Activated CD4-positive, alpha-beta memory T cell treated with anti-CD3 and anti-CD28 coated beads for 36 hours (primary cell): ENCODE data around the gene SNCAIP. TPM values are rescaled to one million over a fixed set of nuclear protein-coding genes. Genes with fewer than 3 reads are reported as not detected.

Experiments
- CTCF ChIA-PET: fragments of 350-600 bp; sonication (Branson Sonifier 250); formaldehyde crosslinking; loops from one replicate; lab custom pipeline; 2021; ENCODE audit warnings: antibody characterized with exemption, inconsistent platforms; lab: Charles Lee
- POLR2A ChIA-PET: fragments of 350-600 bp; sonication (Branson Sonifier 250); formaldehyde crosslinking; loops from one replicate; lab custom pipeline; 2021; ENCODE audit warnings: antibody characterized with exemption; lab: Charles Lee
- DNase-seq: peaks from one replicate; pipeline ENCODE4 v3.0.0-alpha.2; 2020
- H3K27ac Mint-ChIP-seq: one replicate; pipeline ENCODE4 v1.8.0; 2021; ENCODE audit warnings: mixed read lengths
- H3K27me3 Mint-ChIP-seq: one replicate; pipeline ENCODE4 v1.8.0; 2021; ENCODE audit warnings: mixed read lengths
- H3K36me3 Mint-ChIP-seq: one replicate; pipeline ENCODE4 v1.8.0; 2021; ENCODE audit warnings: mixed read lengths
- H3K4me1 Mint-ChIP-seq: one replicate; pipeline ENCODE4 v1.8.0; 2021; ENCODE audit warnings: low read depth, mixed read lengths
- H3K4me3 Mint-ChIP-seq: one replicate; pipeline ENCODE4 v1.8.0; 2021; ENCODE audit warnings: mild to moderate bottlenecking, mixed read lengths
- H3K9me3 Mint-ChIP-seq: one replicate; pipeline ENCODE4 v1.8.0; 2021; ENCODE audit warnings: mixed read lengths
- intact Hi-C: fragments of 100-400 bp; cut with micrococcal nuclease; formaldehyde crosslinking; loops from one replicate; pipeline ENCODE4 v1.15.1; 2023
- total RNA-seq, 2 experiments: library from RNA; stranded (reverse); gene quantifications; one replicate each; pipeline ENCODE4 v1.2.3, GENCODE V29; 2021

The SNCAIP gene
- total RNA-seq, 2 experiments from 2014 or later: not detected

DNA sequence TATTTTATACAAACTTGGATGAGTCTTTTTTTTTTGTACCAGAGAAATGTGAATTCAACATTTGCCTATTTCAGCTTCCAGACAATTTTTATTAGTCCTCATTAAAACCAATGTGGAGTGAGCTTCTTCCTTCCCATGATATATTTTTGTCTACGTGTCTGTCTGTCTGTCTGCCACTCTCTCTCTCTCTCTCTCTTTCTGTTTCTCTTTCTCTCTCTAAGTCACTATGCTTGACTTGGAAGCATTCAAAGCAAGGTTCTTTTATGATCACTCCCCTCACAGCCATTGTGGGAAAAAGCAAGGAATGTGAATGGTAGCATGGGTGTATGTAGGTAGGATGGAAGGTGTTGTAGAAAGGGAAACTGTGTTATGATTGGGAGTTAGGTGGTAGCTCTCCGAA lies 80.2 kb downstream of the SNCAIP start:
- intact Hi-C loops: no loop called here
- Mint-ChIP-seq H3K27ac (no peak overlapping the region), H3K4me1 (no peaks in the 10 kb centered on the region), H3K4me3 (no peak overlapping the region), H3K27me3 (no peaks in the 10 kb centered on the region), H3K36me3 (no peaks in the 10 kb centered on the region), H3K9me3 (no peaks in the 10 kb centered on the region)
- ChIA-PET POLR2A (no interaction called here), CTCF (no interaction called here)
- DNase-seq: no peak

DNA sequence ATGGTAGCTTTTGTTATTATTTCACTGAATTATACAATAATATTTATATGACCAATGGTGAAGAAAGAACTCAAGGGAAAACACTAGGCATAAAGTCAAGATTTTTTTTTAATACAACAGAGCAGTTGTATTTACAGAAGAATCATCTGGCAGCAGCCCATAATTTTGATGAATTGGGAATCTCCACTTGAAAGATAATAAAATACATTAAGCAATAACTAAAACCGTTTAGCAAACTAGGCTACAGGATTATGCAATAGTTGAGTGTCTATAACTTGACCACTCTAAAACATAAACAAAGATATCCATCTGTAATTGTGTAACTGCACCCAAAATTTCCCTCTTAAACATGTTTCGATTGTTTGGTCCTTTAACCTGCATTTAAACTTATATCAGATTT lies 80.8 kb downstream of the SNCAIP start:
- intact Hi-C loops: no loop called here
- POLR2A ChIA-PET: no interaction called here
- Mint-ChIP-seq H3K27me3 (no peaks in the 10 kb centered on the region), H3K36me3 (no peaks in the 10 kb centered on the region), H3K4me3 (no peak overlapping the region), H3K27ac (no peak overlapping the region), H3K4me1 (no peaks in the 10 kb centered on the region), H3K9me3 (no peaks in the 10 kb centered on the region)
- CTCF ChIA-PET: no interaction called here
- DNase-seq: no peak

DNA sequence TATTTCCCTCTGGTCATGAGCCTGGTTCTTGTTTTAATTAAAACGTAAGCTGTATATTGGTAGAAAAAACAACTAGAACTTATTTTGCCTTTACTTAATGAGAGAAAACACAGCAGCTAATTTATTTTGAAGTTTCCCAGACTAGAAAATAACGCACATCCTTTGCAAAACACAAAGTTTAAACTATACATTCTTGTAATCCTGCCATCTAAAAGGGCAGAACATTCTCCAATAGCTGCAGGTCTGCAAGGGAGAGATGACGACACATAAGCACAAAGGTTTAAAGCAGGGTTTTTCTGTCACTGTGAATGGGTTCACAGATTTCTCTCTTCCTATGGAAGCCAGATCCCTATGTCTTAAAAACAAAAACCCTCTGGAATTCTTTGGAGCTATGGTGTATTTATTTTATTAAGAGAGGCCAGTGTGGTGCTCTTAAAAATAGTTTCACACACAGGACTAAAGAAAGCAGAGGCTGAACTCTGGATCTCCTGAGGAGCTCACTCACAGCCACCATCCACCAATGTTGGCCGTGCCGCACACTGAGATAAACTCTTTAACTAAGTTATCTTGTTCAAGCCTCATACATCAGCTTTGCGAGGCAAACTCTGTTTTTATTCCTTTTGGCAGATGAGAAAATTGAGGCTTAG lies 82.4 kb downstream of the SNCAIP start:
- Mint-ChIP-seq H3K27ac (no peak overlapping the region), H3K9me3 (no peaks in the 10 kb centered on the region), H3K36me3 (no peaks in the 10 kb centered on the region), H3K4me1 (no peaks in the 10 kb centered on the region), H3K4me3 (no peak overlapping the region), H3K27me3 (no peaks in the 10 kb centered on the region)
- intact Hi-C loops: no loop called here
- DNase-seq: no peak
- ChIA-PET POLR2A (interaction anchor here (0.6 kb wide), 1 partner anchor 108 kb away, joined by 3 read pairs; no protein-coding TSS in a partner anchor), CTCF (interaction anchor here (1.2 kb wide), 1 partner anchor 11 kb away, joined by 3 read pairs; no protein-coding TSS in a partner anchor)

DNA sequence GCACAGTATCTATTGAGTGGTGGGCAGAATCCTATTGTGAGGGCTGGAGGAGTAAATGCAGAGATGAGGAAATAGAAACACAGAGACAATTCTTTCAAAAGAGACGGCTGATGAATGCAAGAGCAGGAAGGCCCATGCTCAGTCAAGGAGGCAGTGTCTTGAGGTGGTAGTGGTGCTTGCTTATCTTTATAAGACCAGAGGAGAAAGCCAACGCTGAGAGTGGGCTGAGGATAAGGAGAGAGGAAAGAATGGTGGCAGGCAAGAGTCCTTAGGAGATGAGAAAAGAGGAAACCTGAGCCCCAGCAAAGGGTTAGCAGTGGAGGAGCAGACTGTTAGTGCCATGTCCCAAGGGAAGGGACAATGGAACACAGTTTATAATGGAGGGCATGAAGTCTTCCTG lies 86.0 kb downstream of the SNCAIP start:
- Mint-ChIP-seq H3K36me3 (no peaks in the 10 kb centered on the region), H3K4me3 (no peak overlapping the region), H3K4me1 (no peaks in the 10 kb centered on the region), H3K27me3 (no peaks in the 10 kb centered on the region), H3K9me3 (no peaks in the 10 kb centered on the region), H3K27ac (no peak overlapping the region)
- intact Hi-C loops: no loop called here
- DNase-seq: no peak
- POLR2A ChIA-PET: no interaction called here
- CTCF ChIA-PET: no interaction called here

DNA sequence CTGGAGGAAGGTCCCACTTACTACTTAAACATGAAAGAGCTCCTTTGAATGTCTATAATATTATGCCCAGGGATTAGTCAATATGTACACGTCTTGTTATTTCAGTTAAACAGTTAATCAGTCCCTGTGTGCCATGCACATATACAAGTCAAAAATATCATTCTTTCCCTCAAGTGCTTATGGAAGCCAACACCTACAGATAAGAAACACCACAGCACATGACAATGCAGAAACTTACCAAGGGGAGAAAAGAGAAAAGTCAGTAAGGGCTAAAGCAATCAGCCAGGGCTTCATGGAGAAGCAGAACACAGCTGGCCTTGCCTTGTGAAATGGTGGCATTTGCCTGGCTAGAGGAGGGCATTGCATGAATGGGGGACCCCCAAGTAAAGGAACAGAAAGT lies 88.3 kb downstream of the SNCAIP start:
- no peak overlapping the region for H3K27ac Mint-ChIP-seq
- DNase-seq: no peak
- intact Hi-C loops: no loop called here
- ChIA-PET CTCF (no interaction called here), POLR2A (no interaction called here)
- no peak overlapping the region for H3K4me3 Mint-ChIP-seq
- H3K36me3 Mint-ChIP-seq: no peaks in the 10 kb centered on the region
- no peaks in the 10 kb centered on the region for H3K4me1 Mint-ChIP-seq
- no peaks in the 10 kb centered on the region for H3K9me3 Mint-ChIP-seq
- H3K27me3 Mint-ChIP-seq: no peaks in the 10 kb centered on the region

DNA sequence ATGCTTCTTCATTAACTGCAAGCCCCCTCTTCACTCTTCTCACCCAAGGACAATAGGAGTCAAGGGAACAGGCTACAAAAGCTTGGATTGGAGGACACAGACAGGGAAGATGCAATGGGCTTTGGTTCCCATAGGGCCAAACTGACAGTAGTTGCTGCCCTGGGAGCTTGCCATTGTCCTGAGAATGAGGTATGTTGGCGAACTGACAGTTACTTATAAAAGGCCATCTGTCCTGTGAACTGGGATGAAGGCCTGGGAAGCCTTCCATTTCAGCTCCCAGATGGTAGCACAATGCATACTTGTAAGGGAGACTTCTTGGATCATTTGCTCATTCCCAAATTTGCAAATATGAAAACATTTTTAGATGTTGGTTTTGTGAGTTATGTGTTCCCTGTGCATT lies 88.9 kb downstream of the SNCAIP start:
- CTCF ChIA-PET: no interaction called here
- Mint-ChIP-seq H3K27ac (no peak overlapping the region), H3K27me3 (no peaks in the 10 kb centered on the region), H3K36me3 (no peaks in the 10 kb centered on the region), H3K9me3 (no peaks in the 10 kb centered on the region), H3K4me1 (no peaks in the 10 kb centered on the region), H3K4me3 (no peak overlapping the region)
- POLR2A ChIA-PET: no interaction called here
- DNase-seq: no peak
- intact Hi-C loops: no loop called here

DNA sequence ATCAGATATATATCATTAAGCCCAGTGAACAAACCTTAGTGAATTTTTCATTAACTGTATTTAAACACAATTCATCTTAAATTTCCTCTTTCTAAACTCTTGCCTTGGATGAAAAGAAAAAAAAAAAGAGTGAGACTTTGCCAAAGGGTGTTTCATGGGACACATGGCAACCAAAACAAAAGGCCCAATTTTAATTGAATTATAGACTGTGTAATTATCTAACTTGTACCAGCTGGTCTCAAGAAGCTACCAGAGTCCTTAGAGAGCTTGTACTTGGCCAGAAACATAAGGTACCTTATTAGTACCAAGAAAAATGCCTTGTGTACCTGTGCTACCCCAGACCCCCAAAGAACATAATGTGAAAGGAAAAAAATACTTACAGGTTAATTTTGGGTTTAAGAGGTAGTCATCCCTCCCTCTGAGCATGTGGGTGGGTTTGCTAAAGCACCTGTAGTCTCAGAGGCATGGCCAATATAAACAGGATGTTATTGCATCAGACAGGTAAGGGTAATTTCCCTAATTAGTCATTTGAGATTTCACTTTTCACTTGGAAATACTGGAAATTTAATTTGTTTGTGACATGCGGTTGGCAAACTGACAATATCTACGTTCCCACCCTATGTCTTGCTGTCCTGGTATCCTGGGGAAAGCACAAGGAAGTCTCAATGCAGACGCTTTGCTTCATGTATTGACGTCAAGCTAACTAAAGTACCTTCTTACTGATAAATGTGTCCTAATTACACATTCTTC lies 90.1 kb downstream of the SNCAIP start:
- Mint-ChIP-seq H3K9me3 (no peaks in the 10 kb centered on the region), H3K27me3 (no peaks in the 10 kb centered on the region)

DNA sequence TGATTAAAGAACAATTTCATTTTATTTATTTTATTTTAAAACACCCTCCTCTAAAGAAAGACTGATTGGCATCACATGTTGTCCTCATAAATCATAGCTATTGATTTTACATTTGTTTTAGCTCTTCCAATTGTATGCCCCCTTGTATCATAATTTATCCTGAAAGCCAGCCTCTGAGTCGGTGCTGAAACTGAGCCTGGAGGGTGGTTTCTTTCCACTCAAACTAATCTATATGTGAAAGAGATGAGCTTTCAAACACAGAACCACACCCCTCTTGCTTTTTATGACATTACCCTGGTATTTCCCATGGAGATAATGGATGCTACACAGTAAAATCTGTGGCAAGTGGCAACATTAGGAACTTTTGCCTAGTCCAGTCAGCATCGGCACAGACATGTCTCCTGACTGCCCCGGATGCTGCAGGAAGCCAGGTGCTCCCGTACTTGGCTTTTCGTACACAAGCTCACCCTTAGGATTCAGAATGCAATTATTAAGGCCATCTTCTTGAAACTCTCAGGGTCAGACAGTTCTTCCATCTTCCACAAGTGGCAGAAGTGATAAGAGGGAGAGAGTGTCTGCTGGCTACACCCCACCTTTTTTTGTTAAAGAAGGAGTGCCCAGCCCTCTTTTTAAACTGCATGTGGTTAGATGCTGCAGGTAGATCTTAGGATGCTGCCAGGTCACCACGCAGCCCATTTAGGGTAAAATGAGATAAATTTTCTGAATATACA lies 91.1 kb downstream of the SNCAIP start:
- DNase-seq: no peak
- no peak overlapping the region for H3K27ac Mint-ChIP-seq
- H3K4me1 Mint-ChIP-seq: no peaks in the 10 kb centered on the region
- H3K4me3 Mint-ChIP-seq: no peak overlapping the region
- H3K9me3 Mint-ChIP-seq: no peaks in the 10 kb centered on the region
- ChIA-PET CTCF (no interaction called here), POLR2A (no interaction called here)
- intact Hi-C loops: no loop called here
- no peaks in the 10 kb centered on the region for H3K27me3 Mint-ChIP-seq
- no peaks in the 10 kb centered on the region for H3K36me3 Mint-ChIP-seq

More for the DNA sequence above, 90.1 kb downstream of the SNCAIP start:
- no peak overlapping the region for H3K27ac Mint-ChIP-seq
- H3K36me3 Mint-ChIP-seq: no peaks in the 10 kb centered on the region
- no peak overlapping the region for H3K4me3 Mint-ChIP-seq
- intact Hi-C loops: no loop called here
- ChIA-PET POLR2A (no interaction called here), CTCF (no interaction called here)
- no peaks in the 10 kb centered on the region for H3K4me1 Mint-ChIP-seq
- no peak for DNase-seq

DNA sequence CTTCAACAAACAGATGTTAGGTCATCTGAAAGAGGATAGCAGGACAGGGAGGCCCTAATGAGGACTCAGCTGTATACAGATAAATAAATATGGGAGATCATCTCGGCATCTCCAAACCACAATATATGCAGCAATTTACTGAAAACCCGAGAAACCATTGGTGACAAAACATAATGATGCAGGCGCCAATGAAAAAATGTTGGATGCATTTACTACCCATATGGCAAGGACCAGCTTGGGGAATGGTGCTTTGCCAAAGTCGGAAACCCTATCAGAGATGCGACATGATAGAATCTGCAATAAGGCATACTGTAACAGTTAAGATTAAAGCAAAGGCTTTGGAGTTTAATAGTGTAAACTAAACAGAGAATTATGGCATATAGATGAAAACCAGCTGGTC lies 92.0 kb downstream of the SNCAIP start:
- no peaks in the 10 kb centered on the region for H3K9me3 Mint-ChIP-seq
- no peak for DNase-seq
- H3K4me1 Mint-ChIP-seq: no peaks in the 10 kb centered on the region
- H3K36me3 Mint-ChIP-seq: no peaks in the 10 kb centered on the region
- no peak overlapping the region for H3K27ac Mint-ChIP-seq
- POLR2A ChIA-PET: no interaction called here
- intact Hi-C loops: no loop called here
- CTCF ChIA-PET: no interaction called here
- H3K27me3 Mint-ChIP-seq: no peaks in the 10 kb centered on the region
- H3K4me3 Mint-ChIP-seq: no peak overlapping the region

DNA sequence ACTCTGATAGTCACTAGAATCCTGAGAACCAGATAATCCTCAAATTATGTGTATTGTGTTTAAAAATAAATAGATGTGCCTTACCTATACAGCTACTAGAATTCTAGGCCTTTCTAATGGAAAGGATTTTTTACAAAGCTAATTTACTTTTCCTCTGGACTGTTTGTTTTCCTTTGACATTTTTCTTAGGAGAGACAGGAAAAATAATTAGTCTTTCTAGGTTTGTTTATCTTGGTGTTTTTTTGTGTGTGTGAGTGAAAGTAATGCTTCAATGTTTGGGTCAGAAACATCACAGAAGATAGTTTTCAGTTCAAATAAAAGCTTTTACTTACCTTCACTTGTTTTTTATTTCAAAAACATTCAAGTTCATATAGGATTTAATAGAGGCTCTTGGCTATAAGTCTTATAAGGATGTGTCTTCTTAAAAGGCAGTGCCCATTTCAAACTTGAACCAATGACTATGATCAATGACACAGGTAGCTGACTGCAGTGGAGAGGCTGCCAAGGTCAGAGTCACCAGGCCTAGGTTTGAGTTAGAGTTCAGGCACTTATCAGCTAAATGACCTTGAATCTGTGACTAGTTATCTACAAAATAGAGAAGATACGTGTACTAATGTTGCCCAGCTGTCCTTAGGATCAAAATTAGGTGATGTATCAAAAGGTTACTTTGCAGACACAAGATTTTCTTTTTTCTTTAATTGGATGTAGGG lies 92.8 kb downstream of the SNCAIP start:
- intact Hi-C loops: no loop called here
- no peaks in the 10 kb centered on the region for H3K9me3 Mint-ChIP-seq
- ChIA-PET POLR2A (no interaction called here), CTCF (interaction anchor here (1.0 kb wide), 1 partner anchor 10 kb away, joined by 3 read pairs; no protein-coding TSS in a partner anchor)
- no peaks in the 10 kb centered on the region for H3K36me3 Mint-ChIP-seq
- H3K4me3 Mint-ChIP-seq: no peak overlapping the region
- no peak overlapping the region for H3K27ac Mint-ChIP-seq
- no peaks in the 10 kb centered on the region for H3K4me1 Mint-ChIP-seq
- no peaks in the 10 kb centered on the region for H3K27me3 Mint-ChIP-seq
- no peak for DNase-seq

DNA sequence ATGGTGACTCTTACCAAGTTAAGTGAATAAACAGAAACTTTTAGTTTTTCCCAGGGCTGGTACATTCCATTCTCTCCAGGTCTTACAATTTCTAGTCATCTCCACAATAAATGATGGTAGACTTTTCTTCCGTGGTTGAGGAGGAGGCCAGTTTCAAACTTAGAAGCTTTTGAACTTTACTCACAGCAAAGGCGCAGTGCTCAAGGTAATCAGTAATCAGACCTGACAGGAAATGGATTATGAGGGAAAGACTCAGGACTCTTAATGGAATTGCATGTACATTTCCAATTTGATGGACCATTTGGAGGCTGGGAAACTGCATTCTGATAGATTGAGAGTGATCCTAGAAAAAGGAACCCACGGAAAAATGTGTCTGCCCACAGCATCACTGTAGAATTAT lies 93.7 kb downstream of the SNCAIP start:
- H3K27me3 Mint-ChIP-seq: no peaks in the 10 kb centered on the region
- H3K9me3 Mint-ChIP-seq: no peaks in the 10 kb centered on the region
- ChIA-PET POLR2A (no interaction called here), CTCF (no interaction called here)
- no peak overlapping the region for H3K4me3 Mint-ChIP-seq
- H3K4me1 Mint-ChIP-seq: no peaks in the 10 kb centered on the region
- intact Hi-C loops: no loop called here
- H3K27ac Mint-ChIP-seq: no peak overlapping the region
- no peaks in the 10 kb centered on the region for H3K36me3 Mint-ChIP-seq
- no peak for DNase-seq

DNA sequence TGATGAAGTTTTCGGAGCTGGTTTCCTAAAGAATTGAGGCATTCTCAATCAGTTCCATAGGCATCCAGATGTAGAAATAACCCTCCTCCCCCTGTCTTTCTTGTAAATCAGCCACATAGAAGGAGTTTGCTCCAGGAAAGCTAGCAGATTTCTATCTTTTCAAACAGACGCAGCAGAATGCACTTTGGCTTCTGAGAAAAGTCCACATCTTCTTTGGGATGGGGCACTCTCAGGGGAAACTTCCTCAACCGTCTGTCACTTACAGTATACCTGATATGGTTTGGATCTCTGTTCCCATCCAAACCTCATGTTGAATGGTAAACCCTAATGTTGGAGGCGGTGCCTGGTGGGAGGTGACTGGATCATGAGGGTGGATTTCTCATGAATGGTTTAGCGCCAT lies 94.1 kb downstream of the SNCAIP start:
- ChIA-PET CTCF (no interaction called here), POLR2A (no interaction called here)
- H3K27ac Mint-ChIP-seq: no peak overlapping the region
- no peaks in the 10 kb centered on the region for H3K9me3 Mint-ChIP-seq
- intact Hi-C loops: no loop called here
- DNase-seq: no peak
- H3K27me3 Mint-ChIP-seq: no peaks in the 10 kb centered on the region
- no peak overlapping the region for H3K4me3 Mint-ChIP-seq
- no peaks in the 10 kb centered on the region for H3K4me1 Mint-ChIP-seq
- no peaks in the 10 kb centered on the region for H3K36me3 Mint-ChIP-seq
